GM12864 (cell line): Measurements from ENCODE around the gene GJA8.
"Not testable (repeated sequence)": the region's sequence is repeated elsewhere in the genome, so short reads cannot be mapped to it uniquely, and the experiment has no call there.

Experiments
- DNase-seq: peaks from one replicate; pipeline ENCODE4 v3.0.0-alpha.2; 2011; ENCODE audit warnings: low read depth
- H3K4me3 ChIP-seq: 2 replicates; pipeline ENCODE4 v1.5.1; 2011; ENCODE audit warnings: mild to moderate bottlenecking, low read depth, low read length, control low read depth
- CTCF ChIP-seq: IDR thresholded peaks from 2 replicates; pipeline ENCODE4 v1.5.1; 2011; ENCODE audit warnings: low read depth, mild to moderate bottlenecking, moderate library complexity, low read length, control low read depth, inconsistent platforms; ENCODE audit errors: missing control alignments

The GJA8 gene

GRCh38 chr1:147902253-147902845, at the start of gene GJA8:
Gene GJA8, plus strand, starts transcription at chr1:147902795. Its CDS starts 5,161 bp downstream, at chr1:147907956.
- H3K4me3 ChIP-seq, result no peak within 1 kb of the TSS
- TF ChIP-seq CTCF, result no peak
- no peak for DNase-seq

GRCh38 chr1:147853391-147853790, 49.2 kb upstream of the GJA8 start:
- no peak overlapping the region for H3K4me3 ChIP-seq
- no peak for TF ChIP-seq CTCF
- DNase-seq, result no peak

GRCh38 chr1:147854989-147855388, 47.6 kb upstream of the GJA8 start:
- not testable (repeated sequence) for DNase-seq, H3K4me3 ChIP-seq

GRCh38 chr1:147855996-147856395, 46.6 kb upstream of the GJA8 start:
- DNase-seq, H3K4me3 ChIP-seq: not testable (repeated sequence)

- DNase-seq, H3K4me3 ChIP-seq: not testable (repeated sequence)
Observed at GRCh38 chr1:147867204-147867603, 35.4 kb upstream of the GJA8 start.

GRCh38 chr1:147878022-147878421, 24.6 kb upstream of the GJA8 start:
- no peak for DNase-seq
- H3K4me3 ChIP-seq, result no peak overlapping the region
- no peak for TF ChIP-seq CTCF

- H3K4me3 ChIP-seq, result no peak overlapping the region
- DNase-seq, result no peak
- TF ChIP-seq CTCF, result no peak
Observed at GRCh38 chr1:147879911-147880310, 22.7 kb upstream of the GJA8 start.

- no peak for DNase-seq
- no peak overlapping the region for H3K4me3 ChIP-seq
- TF ChIP-seq CTCF, result no peak
Observed at GRCh38 chr1:147882535-147882934, 20.1 kb upstream of the GJA8 start.
